Erythroblast (primary cell): ENCODE data around the gene OS9.

Source experiments
- DNase-seq, 2 experiments: peaks; one replicate each; lab custom pipeline; 2025; lab: John Stamatoyannopoulos, UW
- GATA1 ChIP-seq: IDR thresholded peaks from 2 replicates; pipeline ENCODE4 v1.6.1; 2011; ENCODE audit warnings: low read depth, mild to moderate bottlenecking, control low read depth, low read length, moderate library complexity
- POLR2A ChIP-seq: IDR thresholded peaks from 2 replicates; pipeline ENCODE4 v1.6.1; 2011; ENCODE audit warnings: mild to moderate bottlenecking, low read length

Gene OS9

GRCh38 chr12:57764662-57765002, 70.7 kb downstream of the OS9 start:
- DNase-seq: no peak
- TF ChIP-seq GATA1 (no peak), POLR2A (no peak)

GRCh38 chr12:57765003-57765697, 71.2 kb downstream of the OS9 start:
- DNase-seq: peak; percentile 52 to 61
- no peak for TF ChIP-seq GATA1
- no peak for TF ChIP-seq POLR2A

- no peak for DNase-seq
- no peak for TF ChIP-seq GATA1
- no peak for TF ChIP-seq POLR2A
These were observed 71.9 kb downstream of the OS9 start for GRCh38 chr12:57765698-57766463.

- no peak for TF ChIP-seq GATA1
- TF ChIP-seq POLR2A: peak; percentile 47
- DNase-seq: peak; percentile 29 to 34
These were observed 72.8 kb downstream of the OS9 start, which contains the start of gene CYP27B1 for GRCh38 chr12:57766464-57767304. Gene CYP27B1, minus strand, starts transcription at chr12:57767078. Its CDS starts 37 bp downstream, at chr12:57767041.

- DNase-seq: no peak
- no peak for TF ChIP-seq GATA1
- no peak for TF ChIP-seq POLR2A
These were observed 73.4 kb downstream of the OS9 start for GRCh38 chr12:57767305-57767698.

GRCh38 chr12:57767876-57768275, 73.9 kb downstream of the OS9 start:
- no peak for TF ChIP-seq POLR2A
- TF ChIP-seq GATA1: no peak
- DNase-seq: no peak

- DNase-seq: no peak
- TF ChIP-seq POLR2A (no peak), GATA1 (no peak)
These were observed 75.7 kb downstream of the OS9 start for GRCh38 chr12:57769594-57769993.

GRCh38 chr12:57770734-57771133, 76.8 kb downstream of the OS9 start:
- no peak for DNase-seq

More at GRCh38 chr12:57770734-57771133, 76.8 kb downstream of the OS9 start:
- TF ChIP-seq GATA1 (no peak), POLR2A (no peak)
